HG03196 (cell line): Measurements from ENCODE around the gene OR2V1.

ENCODE experiments used
- ATAC-seq: cut with Tn5 transposase; IDR thresholded peaks from one replicate; pipeline ENCODE4 v1.9.1; 2021; ENCODE audit not compliant: unreplicated experiment

The OR2V1 gene

GRCh38 chr5:181084621-181085195, 46.3 kb downstream of the OR2V1 start:
- no peak for ATAC-seq

- ATAC-seq: no peak
Observed at GRCh38 chr5:181081989-181082388, 49.0 kb downstream of the OR2V1 start.

- no peak for ATAC-seq
Observed at GRCh38 chr5:181076920-181077319, 54.0 kb downstream of the OR2V1 start.
